Activated T-helper 1 cell treated with anti-CD3 and anti-CD28 coated beads, Interleukin-2, amount 50 U/mL, for 16 hours (primary cell): ENCODE measurements around the gene DNAH10.

ENCODE experiments used
- DNase-seq, 2 donors: peaks; one replicate each; pipeline ENCODE4 v3.0.0-alpha.2; 2020; ENCODE audit warnings: low read depth in 1 of 2, low spot score in 1 of 2

Gene DNAH10

GRCh38 chr12:123879691-123880090, 117.6 kb downstream of the DNAH10 start:
- DNase-seq = no peak

GRCh38 chr12:123882161-123882705, 120.1 kb downstream of the DNAH10 start:
- DNase-seq = no peak

GRCh38 chr12:123886258-123886657, 124.2 kb downstream of the DNAH10 start:
- DNase-seq = no peak

GRCh38 chr12:123886931-123887582, 125.0 kb downstream of the DNAH10 start:
- DNase-seq = no peak

GRCh38 chr12:123888989-123889388, 126.9 kb downstream of the DNAH10 start:
- DNase-seq = no peak

GRCh38 chr12:123889848-123890535, 127.9 kb downstream of the DNAH10 start:
- DNase-seq = no peak

- DNase-seq = no peak
These were observed 128.4 kb downstream of the DNAH10 start for GRCh38 chr12:123890536-123890902.

- no peak for DNase-seq
These were observed 128.9 kb downstream of the DNAH10 start for GRCh38 chr12:123891011-123891410.

GRCh38 chr12:123891516-123892179, 129.5 kb downstream of the DNAH10 start:
- no peak for DNase-seq

GRCh38 chr12:123892180-123892559, 130.1 kb downstream of the DNAH10 start:
- DNase-seq = no peak

- no peak for DNase-seq
These were observed 130.8 kb downstream of the DNAH10 start for GRCh38 chr12:123892853-123893252.

GRCh38 chr12:123893276-123893675, 131.2 kb downstream of the DNAH10 start:
- no peak for DNase-seq

- DNase-seq = no peak
These were observed 132.8 kb downstream of the DNAH10 start for GRCh38 chr12:123894823-123895345.

GRCh38 chr12:123895451-123895850, 133.3 kb downstream of the DNAH10 start:
- DNase-seq = no peak

GRCh38 chr12:123896767-123897166, 134.7 kb downstream of the DNAH10 start:
- no peak for DNase-seq

- no peak for DNase-seq
These were observed 135.1 kb downstream of the DNAH10 start for GRCh38 chr12:123897221-123897620.

- DNase-seq = no peak
These were observed 136.6 kb downstream of the DNAH10 start for GRCh38 chr12:123898673-123899072.

GRCh38 chr12:123899368-123899767, 137.3 kb downstream of the DNAH10 start:
- DNase-seq = no peak

GRCh38 chr12:123900871-123901376, 138.8 kb downstream of the DNAH10 start:
- DNase-seq = no peak

- no peak for DNase-seq
These were observed 140.7 kb downstream of the DNAH10 start for GRCh38 chr12:123902821-123903220.

- DNase-seq = no peak
These were observed 141.4 kb downstream of the DNAH10 start for GRCh38 chr12:123903301-123904065.
